Measurements from ENCODE around the gene LRRC4. TPM values are rescaled to one million over a fixed set of nuclear protein-coding genes. Genes with fewer than 3 reads are reported as not detected.

Gene LRRC4
- total and polyA plus RNA-seq, 2 donors (not counting 3 experiments of a cell fraction or from before 2014, with no cell fraction given) = 3.8 to 4.2 TPM

GRCh38 chr7:128036226-128036940, 5.1 kb upstream of the LRRC4 start:
- Histone ChIP-seq H3K4me2 (ENCODE audit: insufficient read depth, low read length) (no peak overlapping the region), H3K9ac (replicated peaks; ENCODE audit: extremely low read depth, insufficient read depth, low read length) (no peak overlapping the region), H3K27me3 (ENCODE audit: control insufficient read depth in 2 of 2, insufficient read depth in 2 of 2, low read length in 2 of 2) (no peaks in the 10 kb centered on the region), H3K36me3 (ENCODE audit: control insufficient read depth in 2 of 2, extremely low read depth in 1 of 2, insufficient read depth in 2 of 2, low read length in 2 of 2) (no peaks in the 10 kb centered on the region), H2AFZ (ENCODE audit: low read depth, low read length) (no peak overlapping the region), H3K4me3 (replicated peaks in 1 of 3; ENCODE audit: insufficient read depth in 1 of 3, low read depth in 1 of 3, low read length in 3 of 3) (no peak overlapping the region), H3K9me1 (replicated peaks; ENCODE audit: control insufficient read depth, extremely low read depth, insufficient read depth, low read length) (no peaks in the 10 kb centered on the region), H3K79me2 (ENCODE audit: control insufficient read depth, insufficient read depth, low read length) (peaks cover 2% of the 10 kb centered on the region), H3K9me3 (replicated peaks; ENCODE audit: control insufficient read depth, insufficient read depth, low read length) (no peaks in the 10 kb centered on the region), H4K20me1 (replicated peaks; ENCODE audit: control insufficient read depth, extremely low read depth, insufficient read depth, low read length) (peaks cover 11% of the 10 kb centered on the region), H3K4me1 (ENCODE audit: control insufficient read depth, extremely low read depth, insufficient read depth, low read length) (peaks cover 11% of the 10 kb centered on the region), H3K27ac (ENCODE audit: insufficient read depth, low read depth, low read length) (no peak overlapping the region)
- TF ChIP-seq JUN (IDR thresholded peaks at IDR 0.05; ENCODE audit: borderline replicate concordance, insufficient read depth, insufficient read length, low read depth) = no peak
- TF ChIP-seq, protein P1, sequence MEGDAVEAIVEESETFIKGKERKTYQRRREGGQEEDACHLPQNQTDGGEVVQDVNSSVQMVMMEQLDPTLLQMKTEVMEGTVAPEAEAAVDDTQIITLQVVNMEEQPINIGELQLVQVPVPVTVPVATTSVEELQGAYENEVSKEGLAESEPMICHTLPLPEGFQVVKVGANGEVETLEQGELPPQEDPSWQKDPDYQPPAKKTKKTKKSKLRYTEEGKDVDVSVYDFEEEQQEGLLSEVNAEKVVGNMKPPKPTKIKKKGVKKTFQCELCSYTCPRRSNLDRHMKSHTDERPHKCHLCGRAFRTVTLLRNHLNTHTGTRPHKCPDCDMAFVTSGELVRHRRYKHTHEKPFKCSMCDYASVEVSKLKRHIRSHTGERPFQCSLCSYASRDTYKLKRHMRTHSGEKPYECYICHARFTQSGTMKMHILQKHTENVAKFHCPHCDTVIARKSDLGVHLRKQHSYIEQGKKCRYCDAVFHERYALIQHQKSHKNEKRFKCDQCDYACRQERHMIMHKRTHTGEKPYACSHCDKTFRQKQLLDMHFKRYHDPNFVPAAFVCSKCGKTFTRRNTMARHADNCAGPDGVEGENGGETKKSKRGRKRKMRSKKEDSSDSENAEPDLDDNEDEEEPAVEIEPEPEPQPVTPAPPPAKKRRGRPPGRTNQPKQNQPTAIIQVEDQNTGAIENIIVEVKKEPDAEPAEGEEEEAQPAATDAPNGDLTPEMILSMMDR (IDR thresholded peaks at IDR 0.05; ENCODE audit: extremely low read depth in 1 of 2, insufficient read depth in 1 of 2, low read depth in 1 of 2, low read length in 2 of 2) = no peak
- TF ChIP-seq, protein P2, sequence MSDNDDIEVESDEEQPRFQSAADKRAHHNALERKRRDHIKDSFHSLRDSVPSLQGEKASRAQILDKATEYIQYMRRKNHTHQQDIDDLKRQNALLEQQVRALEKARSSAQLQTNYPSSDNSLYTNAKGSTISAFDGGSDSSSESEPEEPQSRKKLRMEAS (IDR thresholded peaks at IDR 0.05; ENCODE audit: insufficient read depth, insufficient read length) = no peak
- POLR2A ChIA-PET = no interaction called here
- FAIRE-seq (no peak), DNase-seq (ENCODE audit: low read depth, low spot score) (no peak)
- no TSS peak for BruUV-seq (replicated peaks)
- CTCF ChIA-PET = interaction anchor here (0.6 to 3.2 kb wide), 10 partner anchors 9 to 448 kb away, joined by 3 to 60 read pairs (median 4); partner anchors contain the start of gene ARF5
- dilution Hi-C loops (cut with MboI; ENCODE audit: extremely low pct_ligation_motif_present, low sequenced_read_pairs) = no loop called here
- intact Hi-C loops (cut with micrococcal nuclease) = loop anchor here (10.0 kb wide), 1 partner anchor 452 kb away; the partner anchor contains the start of genes ARF5 and GCC1

GRCh38 chr7:128035712-128036111, 4.5 kb upstream of the LRRC4 start:
- CTCF ChIA-PET = interaction anchor here (0.6 to 3.2 kb wide), 11 partner anchors 10 to 448 kb away, joined by 3 to 60 read pairs (median 4); partner anchors contain the start of gene ARF5
- no peak overlapping the region for H3K4me2 ChIP-seq (ENCODE audit: insufficient read depth, low read length)
- POLR2A ChIA-PET = no interaction called here
- H3K9me3 ChIP-seq (replicated peaks; ENCODE audit: control insufficient read depth, insufficient read depth, low read length) = no peaks in the 10 kb centered on the region
- H3K9ac ChIP-seq (replicated peaks; ENCODE audit: extremely low read depth, insufficient read depth, low read length) = no peak overlapping the region
- H3K27ac ChIP-seq (ENCODE audit: insufficient read depth, low read depth, low read length) = no peak overlapping the region
- no peak overlapping the region for H2AFZ ChIP-seq (ENCODE audit: low read depth, low read length)
- peaks cover 7% of the 10 kb centered on the region for H4K20me1 ChIP-seq (replicated peaks; ENCODE audit: control insufficient read depth, extremely low read depth, insufficient read depth, low read length)
- no peaks in the 10 kb centered on the region for H3K36me3 ChIP-seq (ENCODE audit: control insufficient read depth in 2 of 2, extremely low read depth in 1 of 2, insufficient read depth in 2 of 2, low read length in 2 of 2)
- DNase-seq (ENCODE audit: low read depth, low spot score) (peak; percentile 25), FAIRE-seq (peak; percentile 53)
- H3K4me1 ChIP-seq (ENCODE audit: control insufficient read depth, extremely low read depth, insufficient read depth, low read length) = peaks cover 5% of the 10 kb centered on the region
- H3K79me2 ChIP-seq (ENCODE audit: control insufficient read depth, insufficient read depth, low read length) = peaks cover under 1% of the 10 kb centered on the region
- H3K4me3 ChIP-seq (replicated peaks in 1 of 3; ENCODE audit: insufficient read depth in 1 of 3, low read depth in 1 of 3, low read length in 3 of 3) = no peak overlapping the region
- intact Hi-C loops (cut with micrococcal nuclease) = loop anchor here (1.0 to 10.0 kb wide), 2 partner anchors 173 to 451 kb away; partner anchors contain the start of genes ARF5 and GCC1
- BruUV-seq (replicated peaks) = no TSS peak
- H3K9me1 ChIP-seq (replicated peaks; ENCODE audit: control insufficient read depth, extremely low read depth, insufficient read depth, low read length) = no peaks in the 10 kb centered on the region
- dilution Hi-C loops (cut with MboI; ENCODE audit: extremely low pct_ligation_motif_present, low sequenced_read_pairs) = no loop called here
- H3K27me3 ChIP-seq (ENCODE audit: control insufficient read depth in 2 of 2, insufficient read depth in 2 of 2, low read length in 2 of 2) = no peaks in the 10 kb centered on the region
- TF ChIP-seq, protein P1 (IDR thresholded peaks at IDR 0.05; ENCODE audit: extremely low read depth in 1 of 2, insufficient read depth in 1 of 2, low read depth in 1 of 2, low read length in 2 of 2) = peak; percentile 45 to 51
- no peak for TF ChIP-seq EZH2 (IDR thresholded peaks at IDR 0.05; ENCODE audit: borderline replicate concordance, low read depth, low read length, severe bottlenecking)
